ENCODE measurements around the gene TRIOBP.
A peak's percentile ranks its signal among the peaks of the same experiment; 100 is the strongest.
"Not testable (repeated sequence)": the region's sequence is repeated elsewhere in the genome, so short reads cannot be mapped to it uniquely, and the experiment has no call there.

TRIOBP gene

GRCh38 chr22:37655252-37655563 is 41.6 kb upstream of the TRIOBP start:
- Histone ChIP-seq H3K27ac (no peak overlapping the region), H3K27me3 (ENCODE audit: insufficient read depth, low read depth, severe bottlenecking) (no peaks in the 10 kb centered on the region), H3K9me3 (ENCODE audit: severe bottlenecking) (no peaks in the 10 kb centered on the region), H3K4me3 (ENCODE audit: low read depth, low read length) (no peak overlapping the region), H3K36me3 (peaks cover 9% of the 10 kb centered on the region)
- TF ChIP-seq CTCF (IDR thresholded peaks at IDR 0.05; ENCODE audit: low read depth, low read length), result no peak
- no peak for DNase-seq

GRCh38 chr22:37656583-37656982 is 40.3 kb upstream of the TRIOBP start:
- H3K27me3 ChIP-seq (ENCODE audit: insufficient read depth, low read depth, severe bottlenecking); DNase-seq; H3K27ac ChIP-seq; H3K9me3 ChIP-seq (ENCODE audit: severe bottlenecking); H3K4me3 ChIP-seq (ENCODE audit: low read depth, low read length): not testable (repeated sequence)
- H3K36me3 ChIP-seq, result peaks cover 10% of the 10 kb centered on the region

- Histone ChIP-seq H3K27ac (peak overlapping the region; percentile 77), H3K9me3 (ENCODE audit: severe bottlenecking) (no peaks in the 10 kb centered on the region), H3K36me3 (peaks cover 17% of the 10 kb centered on the region), H3K4me3 (ENCODE audit: low read depth, low read length) (peak overlapping the region; percentile 70), H3K27me3 (ENCODE audit: insufficient read depth, low read depth, severe bottlenecking) (no peaks in the 10 kb centered on the region)
- TF ChIP-seq CTCF (IDR thresholded peaks at IDR 0.05; ENCODE audit: low read depth, low read length), result no peak
- no peak for DNase-seq
Measured at GRCh38 chr22:37657590-37658132, 39.2 kb upstream of the TRIOBP start.

- TF ChIP-seq CTCF (IDR thresholded peaks at IDR 0.05; ENCODE audit: low read depth, low read length), result no peak
- Histone ChIP-seq H3K4me3 (ENCODE audit: low read depth, low read length) (peak within 1 kb of the TSS; percentile 73), H3K27ac (peak within 1 kb of the TSS; percentile 77), H3K27me3 (ENCODE audit: insufficient read depth, low read depth, severe bottlenecking) (no peaks in the 10 kb centered on the region), H3K9me3 (ENCODE audit: severe bottlenecking) (no peaks in the 10 kb centered on the region), H3K36me3 (peaks cover 19% of the 10 kb centered on the region)
- DNase-seq, result peak; percentile 99
Measured at GRCh38 chr22:37658133-37659065, 38.4 kb upstream of the TRIOBP start, which contains the start of gene PDXP. TSS of gene PDXP (plus strand) at chr22:37658723. CDS start at chr22:37658783, 60 bp downstream.

GRCh38 chr22:37659066-37659896 is 37.6 kb upstream of the TRIOBP start:
- peak; percentile 53 for DNase-seq
- peak overlapping the region; percentile 73 for H3K4me3 ChIP-seq (ENCODE audit: low read depth, low read length)
- peak overlapping the region; percentile 66 for H3K27ac ChIP-seq
- no peaks in the 10 kb centered on the region for H3K9me3 ChIP-seq (ENCODE audit: severe bottlenecking)
- H3K27me3 ChIP-seq (ENCODE audit: insufficient read depth, low read depth, severe bottlenecking), result no peaks in the 10 kb centered on the region
- H3K36me3 ChIP-seq, result peaks cover 19% of the 10 kb centered on the region
- no peak for TF ChIP-seq CTCF (IDR thresholded peaks at IDR 0.05; ENCODE audit: low read depth, low read length)

Data from WERI-Rb-1 (cell line).